Mammary epithelial cell (primary cell): ENCODE measurements around the gene MAP3K15.

Source experiments
- EZH2 ChIP-seq: IDR thresholded peaks from 2 replicates; pipeline ENCODE4 v1.6.1; 2012; ENCODE audit warnings: low read length, inconsistent platforms, borderline replicate concordance
- TF ChIP-seq, protein P1 (sequence below), 2 donors: IDR thresholded peaks in 1 of 2; conservative IDR thresholded peaks in 1 of 2; 2 replicates each; pipeline ENCODE4 v1.5.1; 2011 to 2012; ENCODE audit warnings: inconsistent platforms in 2 of 2, low read length in 2 of 2, mild to moderate bottlenecking in 2 of 2, control low read depth in 1 of 2, low read depth in 1 of 2; ENCODE audit not compliant: insufficient read depth in 1 of 2; ENCODE audit errors: extremely low read depth in 1 of 2

- TF ChIP-seq EZH2 = no peak
- TF ChIP-seq, protein P1, sequence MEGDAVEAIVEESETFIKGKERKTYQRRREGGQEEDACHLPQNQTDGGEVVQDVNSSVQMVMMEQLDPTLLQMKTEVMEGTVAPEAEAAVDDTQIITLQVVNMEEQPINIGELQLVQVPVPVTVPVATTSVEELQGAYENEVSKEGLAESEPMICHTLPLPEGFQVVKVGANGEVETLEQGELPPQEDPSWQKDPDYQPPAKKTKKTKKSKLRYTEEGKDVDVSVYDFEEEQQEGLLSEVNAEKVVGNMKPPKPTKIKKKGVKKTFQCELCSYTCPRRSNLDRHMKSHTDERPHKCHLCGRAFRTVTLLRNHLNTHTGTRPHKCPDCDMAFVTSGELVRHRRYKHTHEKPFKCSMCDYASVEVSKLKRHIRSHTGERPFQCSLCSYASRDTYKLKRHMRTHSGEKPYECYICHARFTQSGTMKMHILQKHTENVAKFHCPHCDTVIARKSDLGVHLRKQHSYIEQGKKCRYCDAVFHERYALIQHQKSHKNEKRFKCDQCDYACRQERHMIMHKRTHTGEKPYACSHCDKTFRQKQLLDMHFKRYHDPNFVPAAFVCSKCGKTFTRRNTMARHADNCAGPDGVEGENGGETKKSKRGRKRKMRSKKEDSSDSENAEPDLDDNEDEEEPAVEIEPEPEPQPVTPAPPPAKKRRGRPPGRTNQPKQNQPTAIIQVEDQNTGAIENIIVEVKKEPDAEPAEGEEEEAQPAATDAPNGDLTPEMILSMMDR (conservative IDR thresholded peaks at IDR 0.05 in 1 of 2, IDR thresholded peaks at IDR 0.05 in 1 of 2; ENCODE audit: extremely low read depth in 1 of 2, insufficient read depth in 1 of 2, low read depth in 1 of 2, low read length in 2 of 2) = no peak
Observed at GRCh38 chrX:19563327-19563726, 48.0 kb upstream of the MAP3K15 start.
